Vagina (tissue), 2 donors: ENCODE measurements around the gene MKKS. TPM values are rescaled to one million over a fixed set of nuclear protein-coding genes. Genes with fewer than 3 reads are reported as not detected.

Experiments
- DNase-seq, 2 donors: peaks; one replicate each; pipeline ENCODE4 v3.0.0-alpha.2; 2017; ENCODE audit errors: extremely low spot score in 2 of 2
- H3K27ac ChIP-seq: fragments of 200-600 bp; sonication (generic); one replicate; pipeline ENCODE4 v1.5.1; 2019
- H3K27me3 ChIP-seq: fragments of 200-600 bp; sonication (generic); one replicate; pipeline ENCODE4 v1.5.1; 2019
- H3K36me3 ChIP-seq, 2 donors: fragments of 200-600 bp; sonication (generic); one replicate each; pipeline ENCODE4 v1.5.1; 2017 to 2019
- H3K4me1 ChIP-seq: fragments of 200-600 bp; sonication (generic); one replicate; pipeline ENCODE4 v1.5.1; 2019
- H3K4me3 ChIP-seq, 2 donors: fragments of 200-600 bp; sonication (generic); 1 replicate in 1 of 2; 2 replicates in 1 of 2; pipeline ENCODE4 v1.5.1; 2016 to 2019
- H3K9me3 ChIP-seq: fragments of 200-600 bp; sonication (generic); one replicate; pipeline ENCODE4 v1.5.1; 2019
- POLR2A ChIP-seq, 2 donors: fragments of 450-650 bp; IDR thresholded peaks; one replicate each; pipeline ENCODE4 v1.6.1; 2017; ENCODE audit warnings: antibody characterized with exemption in 2 of 2, mild to moderate bottlenecking in 2 of 2, moderate library complexity in 2 of 2
- POLR2AphosphoS5 ChIP-seq, 2 donors: sonication (generic); formaldehyde crosslinking; IDR thresholded peaks; one replicate each; pipeline ENCODE4 v1.9.0; 2017; ENCODE audit warnings: antibody characterized with exemption in 2 of 2, mild to moderate bottlenecking in 2 of 2, low read depth in 1 of 2; ENCODE audit not compliant: insufficient read depth in 1 of 2
- intact Hi-C: fragments of 100-400 bp; cut with DNase I; formaldehyde crosslinking; loops from one replicate; pipeline ENCODE4 v1.15.1; 2023
- total RNA-seq: library from RNA; depleted of rRNA; stranded (reverse); fragments of >200 nt; gene quantifications from one replicate; pipeline ENCODE4 v1.2.3, GENCODE V29; 2016
- TF ChIP-seq, protein P1 (sequence below), 3 experiments: fragments of 450-650 bp in 2 of 3; fragments of 200-600 bp in 1 of 3; sonication (generic) in 1 of 3; IDR thresholded peaks; one replicate each; pipeline ENCODE4 v1.5.1; 2017 to 2019; ENCODE audit warnings: antibody characterized with exemption in 3 of 3, mild to moderate bottlenecking in 2 of 3, moderate library complexity in 2 of 3

The MKKS gene
- total RNA-seq, 1 donor from 2014 or later: 12.5 TPM

- Histone ChIP-seq H3K27ac (no peak overlapping the region), H3K9me3 (no peaks in the 10 kb centered on the region), H3K4me1 (no peaks in the 10 kb centered on the region), H3K27me3 (no peaks in the 10 kb centered on the region), H3K4me3 (no peak overlapping the region), H3K36me3 (no peaks in the 10 kb centered on the region)
- DNase-seq: no peak
- intact Hi-C loops: no loop called here
- TF ChIP-seq, protein P1, sequence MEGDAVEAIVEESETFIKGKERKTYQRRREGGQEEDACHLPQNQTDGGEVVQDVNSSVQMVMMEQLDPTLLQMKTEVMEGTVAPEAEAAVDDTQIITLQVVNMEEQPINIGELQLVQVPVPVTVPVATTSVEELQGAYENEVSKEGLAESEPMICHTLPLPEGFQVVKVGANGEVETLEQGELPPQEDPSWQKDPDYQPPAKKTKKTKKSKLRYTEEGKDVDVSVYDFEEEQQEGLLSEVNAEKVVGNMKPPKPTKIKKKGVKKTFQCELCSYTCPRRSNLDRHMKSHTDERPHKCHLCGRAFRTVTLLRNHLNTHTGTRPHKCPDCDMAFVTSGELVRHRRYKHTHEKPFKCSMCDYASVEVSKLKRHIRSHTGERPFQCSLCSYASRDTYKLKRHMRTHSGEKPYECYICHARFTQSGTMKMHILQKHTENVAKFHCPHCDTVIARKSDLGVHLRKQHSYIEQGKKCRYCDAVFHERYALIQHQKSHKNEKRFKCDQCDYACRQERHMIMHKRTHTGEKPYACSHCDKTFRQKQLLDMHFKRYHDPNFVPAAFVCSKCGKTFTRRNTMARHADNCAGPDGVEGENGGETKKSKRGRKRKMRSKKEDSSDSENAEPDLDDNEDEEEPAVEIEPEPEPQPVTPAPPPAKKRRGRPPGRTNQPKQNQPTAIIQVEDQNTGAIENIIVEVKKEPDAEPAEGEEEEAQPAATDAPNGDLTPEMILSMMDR (IDR thresholded peaks at IDR 0.05): no peak
- TF ChIP-seq POLR2A (IDR thresholded peaks at IDR 0.05): no peak
These were observed 74.4 kb downstream of the MKKS start for GRCh38 chr20:10359621-10360040.

DNA sequence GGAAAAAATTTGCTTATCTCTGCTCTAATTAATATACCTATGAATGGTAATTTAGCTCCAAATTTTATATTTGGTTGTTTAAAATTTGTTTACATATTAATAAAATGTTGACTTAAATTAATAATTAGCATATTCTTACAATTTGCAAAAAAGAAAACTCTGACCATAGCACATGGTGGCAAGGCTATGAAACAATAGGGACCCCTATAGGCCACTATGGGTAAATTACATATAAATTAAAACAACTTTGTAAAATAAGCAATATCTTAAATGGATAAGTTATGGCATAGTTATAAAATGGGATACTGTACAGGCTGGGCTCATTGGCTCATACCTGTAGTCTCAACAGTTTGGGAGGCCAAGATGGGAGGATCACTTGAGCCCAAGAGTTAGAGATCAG lies 76.0 kb downstream of the MKKS start:
- intact Hi-C loops: no loop called here
- TF ChIP-seq POLR2A (IDR thresholded peaks at IDR 0.05) (no peak), POLR2AphosphoS5 (IDR thresholded peaks at IDR 0.05; ENCODE audit: insufficient read depth in 1 of 2, low read depth in 1 of 2) (no peak)
- TF ChIP-seq, protein P1 (IDR thresholded peaks at IDR 0.05): no peak
- no peaks in the 10 kb centered on the region for H3K36me3 ChIP-seq
- no peaks in the 10 kb centered on the region for H3K4me1 ChIP-seq
- no peak overlapping the region for H3K27ac ChIP-seq
- no peak for DNase-seq
- no peaks in the 10 kb centered on the region for H3K9me3 ChIP-seq
- H3K4me3 ChIP-seq: no peak overlapping the region
- H3K27me3 ChIP-seq: no peaks in the 10 kb centered on the region

- H3K36me3 ChIP-seq: no peaks in the 10 kb centered on the region
- H3K27ac ChIP-seq: no peak overlapping the region
- H3K4me3 ChIP-seq: no peak overlapping the region
- no peak for DNase-seq
- intact Hi-C loops: no loop called here
- TF ChIP-seq POLR2AphosphoS5 (IDR thresholded peaks at IDR 0.05; ENCODE audit: insufficient read depth in 1 of 2, low read depth in 1 of 2): no peak
- TF ChIP-seq, protein P1 (IDR thresholded peaks at IDR 0.05): no peak
- no peak for TF ChIP-seq POLR2A (IDR thresholded peaks at IDR 0.05)
- no peaks in the 10 kb centered on the region for H3K27me3 ChIP-seq
- no peaks in the 10 kb centered on the region for H3K4me1 ChIP-seq
- H3K9me3 ChIP-seq: no peaks in the 10 kb centered on the region
These were observed 76.8 kb downstream of the MKKS start for GRCh38 chr20:10357061-10357708.

DNA sequence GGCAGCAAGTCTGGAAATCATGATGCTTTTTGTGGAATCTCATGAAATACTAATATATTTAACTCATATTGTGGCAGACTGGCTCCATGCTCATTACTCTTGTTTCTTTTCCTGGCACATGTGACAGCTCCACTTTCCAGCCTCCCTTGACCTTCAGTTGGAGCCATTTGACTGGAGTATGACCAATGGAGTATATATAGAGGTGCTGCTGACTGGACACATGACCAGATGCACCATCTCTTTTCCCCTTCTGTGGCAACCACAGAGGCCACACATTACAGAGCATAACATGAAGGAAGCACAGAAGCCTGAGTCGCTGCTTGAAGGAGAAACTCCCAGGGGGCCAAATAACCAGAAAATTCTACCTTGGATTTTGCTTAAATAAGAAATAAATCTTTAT lies 77.4 kb downstream of the MKKS start:
- TF ChIP-seq, protein P1 (IDR thresholded peaks at IDR 0.05): no peak
- TF ChIP-seq POLR2AphosphoS5 (IDR thresholded peaks at IDR 0.05; ENCODE audit: insufficient read depth in 1 of 2, low read depth in 1 of 2) (no peak), POLR2A (IDR thresholded peaks at IDR 0.05) (no peak)
- H3K4me1 ChIP-seq: no peaks in the 10 kb centered on the region
- no peak overlapping the region for H3K27ac ChIP-seq
- no peak overlapping the region for H3K4me3 ChIP-seq
- intact Hi-C loops: no loop called here
- DNase-seq: no peak
- no peaks in the 10 kb centered on the region for H3K36me3 ChIP-seq
- H3K9me3 ChIP-seq: no peaks in the 10 kb centered on the region
- H3K27me3 ChIP-seq: no peaks in the 10 kb centered on the region

GRCh38 chr20:10352934-10353824 lies 80.8 kb downstream of the MKKS start:
- TF ChIP-seq, protein P1 (IDR thresholded peaks at IDR 0.05): no peak
- no peak overlapping the region for H3K27ac ChIP-seq
- H3K9me3 ChIP-seq: no peaks in the 10 kb centered on the region
- no peaks in the 10 kb centered on the region for H3K4me1 ChIP-seq
- intact Hi-C loops: no loop called here
- no peaks in the 10 kb centered on the region for H3K36me3 ChIP-seq
- H3K4me3 ChIP-seq: no peak overlapping the region
- no peak for DNase-seq
- no peaks in the 10 kb centered on the region for H3K27me3 ChIP-seq
